ENCODE data around the gene OXSR1. TPM values are rescaled to one million over a fixed set of nuclear protein-coding genes. Genes with fewer than 3 reads are reported as not detected.

OXSR1 gene
- total and polyA plus RNA-seq, 2 of the 13 experiments (the other 11 are each of a cell fraction or from before 2014, with no cell fraction given) = 27.4 to 32.6 TPM

- in situ Hi-C loops (cut with HindIII; ENCODE audit: extremely low pct_ligation_motif_present, low pct_unique_long_range_greater_than_20kb) (loop anchor here (10.0 kb wide), 1 partner anchor 160 kb away; no protein-coding TSS in a partner anchor), intact Hi-C loops (cut with micrococcal nuclease; ENCODE audit: unreplicated experiment) (loop anchor here (1.0 kb wide), 1 partner anchor 45 kb away; no protein-coding TSS in a partner anchor)
- BruUV-seq (replicated peaks) = no TSS peak
- H3K9ac ChIP-seq (ENCODE audit: insufficient read depth, low read depth, low read length) = no peak overlapping the region
- H3K36me3 ChIP-seq (replicated peaks in 1 of 2; ENCODE audit: control insufficient read depth in 1 of 2, insufficient read depth in 2 of 2, low read length in 2 of 2) = no peaks in the 10 kb centered on the region
- H3K27ac ChIP-seq (ENCODE audit: extremely low read length, insufficient read depth, low read length) = no peak overlapping the region
- 20% methylated on average over 2 of the region's 21 CpGs for WGBS (ENCODE audit: low lambda C conversion rate)
- H4K20me1 ChIP-seq (ENCODE audit: insufficient read depth, low read length) = no peaks in the 10 kb centered on the region
- peak; percentile 15; the same call in 2 of the 3 replicates for ATAC-seq
- ChIA-PET CTCF (ENCODE audit: low intra/inter-chr PET ratio, low total read pairs) (no interaction called here), POLR2A (no interaction called here)
- TF ChIP-seq ZNF121 (CRISPR knock-in tag; IDR thresholded peaks at IDR 0.05) (no peak), PHB2 (IDR thresholded peaks at IDR 0.05; ENCODE audit: partially characterized antibody) (no peak), SETDB1 (CRISPR knock-in tag; IDR thresholded peaks at IDR 0.05; ENCODE audit: borderline replicate concordance) (no peak), ZFYVE20 (CRISPR knock-in tag; IDR thresholded peaks at IDR 0.05; ENCODE audit: borderline replicate concordance, low read depth) (no peak), HMGXB4 (CRISPR knock-in tag; IDR thresholded peaks at IDR 0.05; ENCODE audit: borderline replicate concordance in 1 of 2, low read depth in 1 of 2) (no peak), ZNF12 (CRISPR knock-in tag; IDR thresholded peaks at IDR 0.05) (no peak), AGO2 (optimal IDR thresholded peaks at IDR 0.05; ENCODE audit: low read depth, low read length) (no peak), ZNF816 (CRISPR knock-in tag; IDR thresholded peaks at IDR 0.05; ENCODE audit: borderline replicate concordance) (no peak), RERE (CRISPR knock-in tag; IDR thresholded peaks at IDR 0.05; ENCODE audit: low read depth) (no peak), ZNF3 (CRISPR knock-in tag; IDR thresholded peaks at IDR 0.05) (no peak), ZNF737 (CRISPR knock-in tag; IDR thresholded peaks at IDR 0.05; ENCODE audit: borderline replicate concordance) (no peak), ZNF644 (CRISPR knock-in tag; IDR thresholded peaks at IDR 0.05; ENCODE audit: low read depth) (no peak), MZF1 (CRISPR knock-in tag; IDR thresholded peaks at IDR 0.05; ENCODE audit: borderline replicate concordance) (no peak), SMAD3 (CRISPR knock-in tag; IDR thresholded peaks at IDR 0.05) (no peak)
- DNase-seq (ENCODE audit: low spot score) = no peak
- FAIRE-seq = no peak
- H2AFZ ChIP-seq (ENCODE audit: low read length) = no peak overlapping the region
- no peaks in the 10 kb centered on the region for H3K79me2 ChIP-seq (ENCODE audit: insufficient read depth, low read length)
- H3K9me3 ChIP-seq (ENCODE audit: low read length) = no peaks in the 10 kb centered on the region
- peaks cover 1 to 13% of the 10 kb centered on the region in 2 experiments; a peak in 2 of 5 replicates for H3K27me3 ChIP-seq (ENCODE audit: control insufficient read depth in 1 of 2, insufficient read depth in 2 of 2, low read length in 2 of 2)
- H3K4me2 ChIP-seq (ENCODE audit: low read depth, low read length) = no peak overlapping the region
- no peaks in the 10 kb centered on the region for H3K4me1 ChIP-seq (ENCODE audit: insufficient read depth, low read length)
- no peak overlapping the region for H3K4me3 ChIP-seq (replicated peaks in 1 of 3; ENCODE audit: insufficient read depth in 1 of 3, low read depth in 2 of 3, low read length in 3 of 3)
These were observed 109.7 kb downstream of the OXSR1 start for GRCh38 chr3:38274864-38275649.
